Measurements from ENCODE around the gene LILRA1. TPM values are rescaled to one million over a fixed set of nuclear protein-coding genes. Genes with fewer than 3 reads are reported as not detected.
"Not testable (repeated sequence)": the region's sequence is repeated elsewhere in the genome, so short reads cannot be mapped to it uniquely, and the experiment has no call there.

The LILRA1 gene
- total RNA-seq, 1 donor from 2014 or later, result not detected

GRCh38 chr19:54574051-54574450 lies 19.4 kb upstream of the LILRA1 start:
- no peaks in the 10 kb centered on the region for H3K36me3 Mint-ChIP-seq (ENCODE audit: insufficient read depth)
- H3K4me1 Mint-ChIP-seq (ENCODE audit: low read depth), result no peaks in the 10 kb centered on the region
- TF ChIP-seq, protein P1, sequence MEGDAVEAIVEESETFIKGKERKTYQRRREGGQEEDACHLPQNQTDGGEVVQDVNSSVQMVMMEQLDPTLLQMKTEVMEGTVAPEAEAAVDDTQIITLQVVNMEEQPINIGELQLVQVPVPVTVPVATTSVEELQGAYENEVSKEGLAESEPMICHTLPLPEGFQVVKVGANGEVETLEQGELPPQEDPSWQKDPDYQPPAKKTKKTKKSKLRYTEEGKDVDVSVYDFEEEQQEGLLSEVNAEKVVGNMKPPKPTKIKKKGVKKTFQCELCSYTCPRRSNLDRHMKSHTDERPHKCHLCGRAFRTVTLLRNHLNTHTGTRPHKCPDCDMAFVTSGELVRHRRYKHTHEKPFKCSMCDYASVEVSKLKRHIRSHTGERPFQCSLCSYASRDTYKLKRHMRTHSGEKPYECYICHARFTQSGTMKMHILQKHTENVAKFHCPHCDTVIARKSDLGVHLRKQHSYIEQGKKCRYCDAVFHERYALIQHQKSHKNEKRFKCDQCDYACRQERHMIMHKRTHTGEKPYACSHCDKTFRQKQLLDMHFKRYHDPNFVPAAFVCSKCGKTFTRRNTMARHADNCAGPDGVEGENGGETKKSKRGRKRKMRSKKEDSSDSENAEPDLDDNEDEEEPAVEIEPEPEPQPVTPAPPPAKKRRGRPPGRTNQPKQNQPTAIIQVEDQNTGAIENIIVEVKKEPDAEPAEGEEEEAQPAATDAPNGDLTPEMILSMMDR (IDR thresholded peaks at IDR 0.05; ENCODE audit: unreplicated experiment), result no peak
- peaks cover 33% of the 10 kb centered on the region for H3K9me3 Mint-ChIP-seq (ENCODE audit: low read depth)
- H3K27me3 Mint-ChIP-seq, result no peaks in the 10 kb centered on the region
- DNase-seq (ENCODE audit: low spot score, unreplicated experiment), result no peak
- H3K27ac Mint-ChIP-seq, result no peak overlapping the region
- no peak overlapping the region for H3K4me3 Mint-ChIP-seq (ENCODE audit: low read depth)

DNA sequence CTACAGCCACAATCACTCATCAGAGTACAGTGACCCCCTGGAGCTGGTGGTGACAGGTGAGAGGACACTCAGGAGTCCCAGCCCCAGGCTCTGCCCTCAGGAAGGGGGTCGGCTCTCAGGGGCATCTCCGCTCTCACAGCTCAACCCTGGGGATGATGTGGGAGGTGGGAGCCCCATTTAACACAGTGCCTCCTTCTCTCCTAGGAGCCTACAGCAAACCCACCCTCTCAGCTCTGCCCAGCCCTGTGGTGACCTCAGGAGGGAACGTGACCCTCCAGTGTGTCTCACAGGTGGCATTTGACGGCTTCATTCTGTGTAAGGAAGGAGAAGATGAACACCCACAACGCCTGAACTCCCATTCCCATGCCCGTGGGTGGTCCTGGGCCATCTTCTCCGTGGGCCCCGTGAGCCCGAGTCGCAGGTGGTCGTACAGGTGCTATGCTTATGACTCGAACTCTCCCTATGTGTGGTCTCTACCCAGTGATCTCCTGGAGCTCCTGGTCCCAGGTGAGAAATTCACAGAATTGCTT lies 18.8 kb upstream of the LILRA1 start:
- TF ChIP-seq, protein P1 (IDR thresholded peaks at IDR 0.05; ENCODE audit: unreplicated experiment), result no peak
- H3K4me3 Mint-ChIP-seq (ENCODE audit: low read depth), result no peak overlapping the region
- no peak overlapping the region for H3K27ac Mint-ChIP-seq
- H3K9me3 Mint-ChIP-seq (ENCODE audit: low read depth), result peaks cover 33% of the 10 kb centered on the region
- DNase-seq (ENCODE audit: low spot score, unreplicated experiment), result no peak
- H3K4me1 Mint-ChIP-seq (ENCODE audit: low read depth), result no peaks in the 10 kb centered on the region
- no peaks in the 10 kb centered on the region for H3K27me3 Mint-ChIP-seq
- H3K36me3 Mint-ChIP-seq (ENCODE audit: insufficient read depth), result no peaks in the 10 kb centered on the region

DNA sequence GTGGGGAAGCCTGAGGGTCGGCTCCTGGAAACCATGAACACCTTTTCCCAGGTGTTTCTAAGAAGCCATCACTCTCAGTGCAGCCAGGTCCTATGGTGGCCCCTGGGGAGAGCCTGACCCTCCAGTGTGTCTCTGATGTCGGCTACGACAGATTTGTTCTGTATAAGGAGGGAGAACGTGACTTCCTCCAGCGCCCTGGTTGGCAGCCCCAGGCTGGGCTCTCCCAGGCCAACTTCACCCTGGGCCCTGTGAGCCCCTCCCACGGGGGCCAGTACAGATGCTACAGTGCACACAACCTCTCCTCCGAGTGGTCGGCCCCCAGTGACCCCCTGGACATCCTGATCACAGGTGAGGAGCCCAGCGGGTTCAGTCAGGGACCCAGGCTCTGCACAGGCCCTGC lies 18.2 kb upstream of the LILRA1 start:
- not testable (repeated sequence) for H3K27me3 Mint-ChIP-seq; H3K36me3 Mint-ChIP-seq (ENCODE audit: insufficient read depth); H3K27ac Mint-ChIP-seq; DNase-seq (ENCODE audit: low spot score, unreplicated experiment); H3K4me3 Mint-ChIP-seq (ENCODE audit: low read depth); H3K4me1 Mint-ChIP-seq (ENCODE audit: low read depth)
- H3K9me3 Mint-ChIP-seq (ENCODE audit: low read depth), result peaks cover 33% of the 10 kb centered on the region

DNA sequence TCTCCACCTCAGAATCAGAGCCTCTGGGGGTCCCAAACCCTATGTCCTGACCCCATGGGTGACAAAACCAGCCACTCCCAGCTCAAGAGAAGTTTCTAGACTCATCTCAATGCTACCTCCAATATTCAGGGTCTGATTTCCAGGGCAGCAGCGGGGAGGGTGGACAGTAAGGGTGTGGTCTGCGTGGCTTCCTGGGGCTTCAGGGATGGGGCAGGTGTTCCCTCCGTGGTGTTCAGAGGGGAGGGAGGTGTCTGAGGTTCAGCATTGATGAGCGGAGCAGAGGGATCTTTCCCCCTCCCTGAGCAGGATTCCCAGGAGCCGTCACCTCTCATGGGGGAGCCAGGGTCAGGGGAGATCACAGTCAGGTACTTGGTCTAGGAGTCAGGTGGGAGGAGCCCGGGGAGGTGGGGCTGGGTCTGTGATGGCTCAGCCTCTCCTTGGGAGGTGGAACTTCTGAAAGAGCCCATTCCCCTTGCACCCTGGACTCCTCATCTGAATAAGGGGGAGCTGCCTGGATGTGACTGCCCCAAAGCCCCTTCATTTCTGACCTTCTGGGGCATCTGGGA lies 16.9 kb upstream of the LILRA1 start:
- no peak for DNase-seq (ENCODE audit: low spot score, unreplicated experiment)
- TF ChIP-seq, protein P1 (IDR thresholded peaks at IDR 0.05; ENCODE audit: unreplicated experiment), result no peak
- Mint-ChIP-seq H3K9me3 (ENCODE audit: low read depth) (peaks cover 30% of the 10 kb centered on the region), H3K36me3 (ENCODE audit: insufficient read depth) (no peaks in the 10 kb centered on the region), H3K4me1 (ENCODE audit: low read depth) (no peaks in the 10 kb centered on the region), H3K4me3 (ENCODE audit: low read depth) (no peak overlapping the region), H3K27ac (no peak overlapping the region), H3K27me3 (no peaks in the 10 kb centered on the region)

DNA sequence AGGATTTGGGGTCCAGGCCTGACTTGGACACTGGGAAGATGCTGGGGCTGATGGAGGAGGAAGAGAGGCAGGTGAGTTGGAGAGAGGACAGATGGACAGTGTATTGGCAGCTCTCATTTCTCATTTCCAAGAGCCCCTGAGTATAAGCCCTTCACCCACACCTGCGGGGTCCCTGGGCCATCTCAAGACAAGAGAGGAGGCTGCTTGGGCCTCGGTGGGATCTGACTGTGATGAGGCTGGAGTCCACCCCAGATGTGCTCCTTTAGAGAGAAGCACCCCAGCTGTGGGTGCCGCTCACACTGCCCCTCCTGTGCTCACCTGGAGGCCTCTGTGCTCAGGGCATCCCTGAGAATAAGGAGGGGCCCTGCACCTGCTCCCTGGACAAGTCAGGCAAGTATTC lies 16.1 kb upstream of the LILRA1 start:
- no peaks in the 10 kb centered on the region for H3K27me3 Mint-ChIP-seq
- no peak overlapping the region for H3K4me3 Mint-ChIP-seq (ENCODE audit: low read depth)
- TF ChIP-seq, protein P1 (IDR thresholded peaks at IDR 0.05; ENCODE audit: unreplicated experiment), result no peak
- H3K4me1 Mint-ChIP-seq (ENCODE audit: low read depth), result no peaks in the 10 kb centered on the region
- H3K27ac Mint-ChIP-seq, result no peak overlapping the region
- H3K36me3 Mint-ChIP-seq (ENCODE audit: insufficient read depth), result no peaks in the 10 kb centered on the region
- peaks cover 34% of the 10 kb centered on the region for H3K9me3 Mint-ChIP-seq (ENCODE audit: low read depth)
- no peak for DNase-seq (ENCODE audit: low spot score, unreplicated experiment)

DNA sequence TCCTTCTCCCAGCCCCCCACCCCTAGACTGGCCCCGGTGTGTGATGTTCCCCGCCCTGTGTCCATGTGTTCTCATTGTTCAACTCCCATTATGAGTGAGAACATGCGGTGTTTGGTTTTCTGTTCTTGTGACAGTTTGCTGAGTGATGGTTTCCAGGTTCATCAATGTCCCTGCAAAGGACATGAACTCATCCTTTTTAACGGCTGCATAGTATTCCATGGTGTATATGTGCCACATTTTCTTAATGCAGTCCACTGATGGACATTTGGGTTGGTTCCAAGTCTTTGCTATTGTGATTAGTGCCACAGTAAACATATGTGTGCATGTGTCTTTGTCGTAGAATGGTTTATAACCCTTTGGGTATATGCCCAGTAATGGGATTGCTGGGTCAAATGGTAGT lies 15.2 kb upstream of the LILRA1 start:
- H3K27ac Mint-ChIP-seq; H3K27me3 Mint-ChIP-seq; DNase-seq (ENCODE audit: low spot score, unreplicated experiment); H3K36me3 Mint-ChIP-seq (ENCODE audit: insufficient read depth); H3K4me3 Mint-ChIP-seq (ENCODE audit: low read depth); H3K4me1 Mint-ChIP-seq (ENCODE audit: low read depth): not testable (repeated sequence)
- H3K9me3 Mint-ChIP-seq (ENCODE audit: low read depth), result peaks cover 38% of the 10 kb centered on the region

Data from progenitor cell of endocrine pancreas (in vitro differentiated cells).